GM18502 (cell line): ENCODE measurements around the gene CDK3.

Experiments used
- ATAC-seq: cut with Tn5 transposase; IDR thresholded peaks from one replicate; pipeline ENCODE4 v1.9.1; 2021; ENCODE audit warnings: mild to moderate bottlenecking; ENCODE audit not compliant: unreplicated experiment, poor library complexity

CDK3 gene

DNA sequence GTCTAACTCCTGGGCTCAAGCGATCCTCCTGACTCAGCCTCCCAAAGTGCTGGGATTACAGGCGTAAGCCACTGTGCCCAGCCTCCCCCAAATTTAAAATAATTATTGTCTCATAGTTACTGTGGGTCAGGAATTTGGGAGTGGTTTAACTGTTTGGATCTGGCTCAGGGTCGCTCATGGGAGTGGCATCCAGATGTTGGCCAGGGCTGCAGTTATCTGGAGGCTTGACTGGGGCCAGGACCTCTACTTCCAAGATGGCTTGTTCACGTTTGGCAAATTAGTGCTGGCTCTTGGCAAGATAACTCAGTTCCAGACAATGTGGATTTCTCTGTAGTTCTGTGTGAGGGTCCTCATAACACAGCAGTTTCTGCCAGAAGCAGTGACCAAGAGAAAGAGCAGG is 13.6 kb upstream of the CDK3 start:
- ATAC-seq, result no peak

GRCh38 chr17:75991396-75991795 is 9.3 kb upstream of the CDK3 start:
- ATAC-seq, result no peak

DNA sequence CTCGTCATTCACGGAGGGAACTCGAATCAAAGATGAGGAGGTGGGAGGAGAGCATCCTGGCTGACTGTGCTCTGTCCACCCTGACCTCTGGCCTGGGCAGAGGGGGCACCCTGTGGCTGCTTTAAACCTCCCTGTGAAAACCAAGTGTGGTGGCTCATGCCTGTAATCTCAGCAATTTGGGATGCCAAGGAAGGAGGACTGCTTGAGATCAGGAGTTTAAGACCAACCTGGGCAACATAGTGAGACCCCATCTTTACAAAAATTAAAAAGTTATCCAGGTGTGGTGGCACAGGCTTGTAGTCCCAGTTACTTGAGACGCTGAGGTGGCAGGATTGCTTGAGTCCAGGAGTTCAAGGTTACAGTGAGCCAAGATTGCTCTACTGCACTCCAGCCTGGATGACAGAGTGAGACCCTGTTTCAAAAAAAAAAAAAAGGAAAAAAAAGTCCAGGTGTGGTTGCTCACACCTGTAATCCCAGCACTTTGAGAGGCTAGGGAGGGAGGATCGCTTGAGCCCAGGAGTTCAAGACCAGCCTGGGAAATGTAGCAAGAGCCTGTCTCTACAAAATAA is 5.8 kb upstream of the CDK3 start:
- no peak for ATAC-seq

- no peak for ATAC-seq
Measured at GRCh38 chr17:75995385-75995925, 5.2 kb upstream of the CDK3 start.

GRCh38 chr17:75996665-75997590 is 3.7 kb upstream of the CDK3 start:
- no peak for ATAC-seq

GRCh38 chr17:75998327-75998795 is 2.3 kb upstream of the CDK3 start:
- ATAC-seq, result no peak

- ATAC-seq, result no peak
Measured at GRCh38 chr17:76000016-76000754, 470 bp upstream of the CDK3 start.

DNA sequence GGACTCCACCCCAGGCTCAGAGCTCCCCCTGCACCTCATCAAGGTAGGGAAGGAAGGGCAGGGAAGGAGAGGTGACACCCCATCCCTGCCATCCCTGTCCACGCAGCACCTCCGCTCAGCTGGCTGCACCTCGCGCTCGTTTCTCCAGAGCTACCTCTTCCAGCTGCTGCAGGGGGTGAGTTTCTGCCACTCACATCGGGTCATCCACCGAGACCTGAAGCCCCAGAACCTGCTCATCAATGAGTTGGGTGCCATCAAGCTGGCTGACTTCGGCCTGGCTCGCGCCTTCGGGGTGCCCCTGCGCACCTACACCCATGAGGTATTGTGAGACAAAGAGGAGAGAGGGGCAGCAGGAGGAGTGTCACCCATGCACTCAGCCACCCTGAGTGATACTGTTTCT is 1.4 kb downstream of the CDK3 start:
- ATAC-seq, result no peak

DNA sequence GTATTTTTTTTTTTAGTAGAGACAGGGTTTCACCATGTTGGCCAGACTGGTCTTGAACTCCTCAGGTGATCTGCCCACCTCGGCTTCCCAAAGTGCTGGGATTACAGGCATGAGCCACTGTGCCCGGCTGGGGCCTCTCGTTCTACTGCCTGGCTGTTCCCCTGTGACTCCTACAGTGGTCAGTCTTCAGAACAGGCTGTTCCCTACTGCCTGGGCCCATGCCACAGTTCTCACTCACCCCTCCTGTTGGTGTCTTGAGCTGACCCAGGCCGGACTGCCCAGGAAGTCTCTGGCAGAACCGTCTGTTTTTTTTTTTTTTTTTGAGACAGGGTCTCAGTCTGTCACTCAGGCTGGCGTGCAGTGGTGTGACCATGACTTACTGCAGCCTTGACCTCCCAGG is 3.3 kb downstream of the CDK3 start:
- no peak for ATAC-seq

- ATAC-seq, result no peak
Measured at GRCh38 chr17:76004750-76005262, 4.2 kb downstream of the CDK3 start.

GRCh38 chr17:76005263-76006149 is 4.9 kb downstream of the CDK3 start:
- no peak for ATAC-seq

DNA sequence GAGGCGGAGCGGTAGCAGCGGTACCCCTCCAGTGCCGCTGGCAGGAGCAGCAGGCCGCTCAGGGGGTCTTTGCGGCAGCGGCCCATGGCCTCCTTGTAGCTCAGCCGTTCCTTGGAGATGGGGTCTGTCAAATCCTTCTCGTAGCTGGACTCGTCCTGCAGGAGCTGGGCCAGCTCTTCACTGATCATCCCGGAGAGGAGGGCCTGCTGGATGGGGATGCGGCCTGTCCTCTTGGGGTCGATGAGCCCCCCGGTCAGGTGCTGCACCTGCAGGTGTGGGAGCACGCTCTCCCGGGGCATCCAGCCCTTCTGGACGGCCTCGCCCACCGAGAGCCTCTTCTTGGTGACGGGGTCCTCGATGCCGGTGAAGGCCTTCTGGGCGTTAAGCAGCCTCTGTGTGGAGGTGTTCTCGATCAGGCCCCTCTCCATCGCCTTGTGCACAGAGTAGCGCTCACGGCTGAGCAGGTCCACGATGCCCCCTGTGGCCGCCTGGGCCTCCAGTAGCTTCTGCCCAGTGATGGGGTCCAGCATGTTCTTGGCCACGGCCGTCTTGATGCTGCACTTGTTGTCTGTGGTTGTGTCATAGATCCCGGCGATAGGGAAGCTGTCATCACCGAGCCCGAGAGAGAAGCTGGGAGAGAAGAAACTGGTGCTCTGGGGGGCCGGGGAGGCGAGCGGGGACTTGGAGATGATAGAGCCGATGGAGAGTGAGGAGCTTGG is 6.6 kb downstream of the CDK3 start:
- ATAC-seq, result no peak

- ATAC-seq, result no peak
Measured at GRCh38 chr17:76007850-76008165, 7.2 kb downstream of the CDK3 start.

GRCh38 chr17:76008208-76008607 is 7.6 kb downstream of the CDK3 start:
- ATAC-seq, result no peak

- ATAC-seq, result no peak
Measured at GRCh38 chr17:76008630-76009425, 8.2 kb downstream of the CDK3 start.

DNA sequence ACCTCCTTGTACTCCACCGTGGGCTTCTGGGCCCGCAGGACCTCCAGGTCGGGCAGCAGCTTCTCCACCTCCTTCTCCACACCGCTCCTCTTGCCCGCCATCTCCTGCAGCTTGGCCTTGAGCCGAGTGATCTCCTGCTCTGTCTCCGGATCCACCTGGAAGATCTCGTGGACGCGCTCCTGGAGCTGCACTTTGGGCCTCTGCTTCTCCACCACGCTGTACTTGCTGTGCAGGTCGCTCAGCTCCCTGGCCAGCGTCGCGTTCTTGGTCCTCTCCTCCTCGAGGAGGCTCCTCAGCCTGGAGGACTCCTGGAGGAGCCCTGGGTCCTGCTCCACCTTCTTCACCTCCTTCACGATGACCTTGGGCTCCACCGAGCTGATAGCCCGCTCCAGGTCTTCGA is 8.8 kb downstream of the CDK3 start:
- no peak for ATAC-seq

GRCh38 chr17:76009969-76010661 is 9.5 kb downstream of the CDK3 start:
- no peak for ATAC-seq

- ATAC-seq, result no peak
Measured at GRCh38 chr17:76011951-76012350, 11.3 kb downstream of the CDK3 start.
